ENCODE measurements around the gene AQP5. TPM values are rescaled to one million over a fixed set of nuclear protein-coding genes. Genes with fewer than 3 reads are reported as not detected.

Gene AQP5
- total RNA-seq, 1 donor from 2014 or later: 0.46 TPM

- no peaks in the 10 kb centered on the region for H3K27me3 Mint-ChIP-seq (ENCODE audit: unreplicated experiment)
- H3K9me3 Mint-ChIP-seq (ENCODE audit: unreplicated experiment): no peaks in the 10 kb centered on the region
- no peak for DNase-seq (ENCODE audit: extremely low spot score, unreplicated experiment)
- no peak overlapping the region for H3K27ac Mint-ChIP-seq (ENCODE audit: unreplicated experiment)
- no peak overlapping the region for H3K4me3 Mint-ChIP-seq (ENCODE audit: unreplicated experiment)
- TF ChIP-seq, protein P1, sequence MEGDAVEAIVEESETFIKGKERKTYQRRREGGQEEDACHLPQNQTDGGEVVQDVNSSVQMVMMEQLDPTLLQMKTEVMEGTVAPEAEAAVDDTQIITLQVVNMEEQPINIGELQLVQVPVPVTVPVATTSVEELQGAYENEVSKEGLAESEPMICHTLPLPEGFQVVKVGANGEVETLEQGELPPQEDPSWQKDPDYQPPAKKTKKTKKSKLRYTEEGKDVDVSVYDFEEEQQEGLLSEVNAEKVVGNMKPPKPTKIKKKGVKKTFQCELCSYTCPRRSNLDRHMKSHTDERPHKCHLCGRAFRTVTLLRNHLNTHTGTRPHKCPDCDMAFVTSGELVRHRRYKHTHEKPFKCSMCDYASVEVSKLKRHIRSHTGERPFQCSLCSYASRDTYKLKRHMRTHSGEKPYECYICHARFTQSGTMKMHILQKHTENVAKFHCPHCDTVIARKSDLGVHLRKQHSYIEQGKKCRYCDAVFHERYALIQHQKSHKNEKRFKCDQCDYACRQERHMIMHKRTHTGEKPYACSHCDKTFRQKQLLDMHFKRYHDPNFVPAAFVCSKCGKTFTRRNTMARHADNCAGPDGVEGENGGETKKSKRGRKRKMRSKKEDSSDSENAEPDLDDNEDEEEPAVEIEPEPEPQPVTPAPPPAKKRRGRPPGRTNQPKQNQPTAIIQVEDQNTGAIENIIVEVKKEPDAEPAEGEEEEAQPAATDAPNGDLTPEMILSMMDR (IDR thresholded peaks at IDR 0.05): no peak
- peaks cover 8% of the 10 kb centered on the region for H3K4me1 Mint-ChIP-seq (ENCODE audit: unreplicated experiment)
- no peaks in the 10 kb centered on the region for H3K36me3 Mint-ChIP-seq (ENCODE audit: unreplicated experiment)
Observed at GRCh38 chr12:49946497-49946896, 15.2 kb upstream of the AQP5 start.

GRCh38 chr12:49947593-49948226 lies 14.0 kb upstream of the AQP5 start:
- TF ChIP-seq, protein P1 (IDR thresholded peaks at IDR 0.05): no peak
- no peaks in the 10 kb centered on the region for H3K27me3 Mint-ChIP-seq (ENCODE audit: unreplicated experiment)
- H3K36me3 Mint-ChIP-seq (ENCODE audit: unreplicated experiment): no peaks in the 10 kb centered on the region
- peaks cover 8% of the 10 kb centered on the region for H3K4me1 Mint-ChIP-seq (ENCODE audit: unreplicated experiment)
- H3K9me3 Mint-ChIP-seq (ENCODE audit: unreplicated experiment): no peaks in the 10 kb centered on the region
- no peak overlapping the region for H3K4me3 Mint-ChIP-seq (ENCODE audit: unreplicated experiment)
- no peak overlapping the region for H3K27ac Mint-ChIP-seq (ENCODE audit: unreplicated experiment)
- no peak for DNase-seq (ENCODE audit: extremely low spot score, unreplicated experiment)

DNA sequence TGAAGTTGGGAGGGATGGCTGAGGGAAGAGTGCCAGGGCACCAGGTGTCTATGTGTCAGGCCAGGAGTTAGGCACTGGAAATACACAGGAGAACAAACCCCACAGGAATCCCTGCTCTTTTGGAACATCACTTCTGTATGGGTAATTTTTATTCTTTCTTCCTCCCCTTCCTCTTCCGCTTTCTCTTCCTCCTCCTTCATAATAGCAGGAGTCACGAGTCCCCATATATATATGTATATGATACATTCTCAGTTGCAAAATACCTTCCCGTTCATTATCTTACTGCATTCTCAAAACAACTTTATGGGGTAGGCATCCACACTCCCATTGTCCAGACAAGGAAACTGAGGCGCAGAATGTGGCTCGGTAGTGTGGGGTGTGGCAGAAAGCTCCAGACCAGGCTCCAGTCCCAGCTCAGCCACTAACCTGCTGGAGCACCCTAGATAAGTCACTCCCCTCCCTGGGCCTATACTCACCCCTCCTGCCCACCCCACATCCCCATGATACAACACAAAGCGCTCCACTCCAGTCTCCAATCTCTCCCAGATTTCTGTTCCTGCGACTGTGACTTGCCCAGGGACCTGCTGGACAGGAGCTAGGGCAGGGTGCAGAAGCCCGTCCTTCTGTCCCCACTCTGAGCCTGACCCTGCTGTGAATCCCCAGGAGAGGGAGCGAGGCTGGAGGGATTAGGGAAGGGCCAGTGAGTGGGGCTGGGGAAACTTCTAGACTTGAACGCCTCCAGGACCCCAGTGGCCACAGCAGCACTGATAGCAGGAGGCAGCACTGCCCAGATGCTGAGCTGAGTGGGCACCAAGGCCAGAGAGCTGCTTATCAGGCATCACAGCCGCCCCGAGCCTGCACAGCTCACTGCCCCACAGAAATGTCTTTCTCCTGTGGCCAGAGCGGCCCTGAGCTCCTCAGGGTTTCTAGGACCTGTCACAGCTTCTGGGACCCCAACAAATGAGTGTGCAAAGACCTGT lies 12.5 kb upstream of the AQP5 start:
- no peaks in the 10 kb centered on the region for H3K36me3 Mint-ChIP-seq (ENCODE audit: unreplicated experiment)
- no peak overlapping the region for H3K27ac Mint-ChIP-seq (ENCODE audit: unreplicated experiment)
- TF ChIP-seq, protein P1 (IDR thresholded peaks at IDR 0.05): no peak
- no peak for DNase-seq (ENCODE audit: extremely low spot score, unreplicated experiment)
- no peaks in the 10 kb centered on the region for H3K27me3 Mint-ChIP-seq (ENCODE audit: unreplicated experiment)
- no peaks in the 10 kb centered on the region for H3K9me3 Mint-ChIP-seq (ENCODE audit: unreplicated experiment)
- H3K4me1 Mint-ChIP-seq (ENCODE audit: unreplicated experiment): peaks cover 8% of the 10 kb centered on the region
- no peak overlapping the region for H3K4me3 Mint-ChIP-seq (ENCODE audit: unreplicated experiment)

- DNase-seq (ENCODE audit: extremely low spot score, unreplicated experiment): no peak
- Mint-ChIP-seq H3K27me3 (ENCODE audit: unreplicated experiment) (no peaks in the 10 kb centered on the region), H3K27ac (ENCODE audit: unreplicated experiment) (no peak overlapping the region), H3K9me3 (ENCODE audit: unreplicated experiment) (no peaks in the 10 kb centered on the region), H3K4me3 (ENCODE audit: unreplicated experiment) (no peak overlapping the region), H3K4me1 (ENCODE audit: unreplicated experiment) (peaks cover 8% of the 10 kb centered on the region), H3K36me3 (ENCODE audit: unreplicated experiment) (no peaks in the 10 kb centered on the region)
- TF ChIP-seq, protein P1 (IDR thresholded peaks at IDR 0.05): no peak
Observed at GRCh38 chr12:49949866-49950265, 11.8 kb upstream of the AQP5 start.
